ENCODE data around the gene EEF1AKMT3.

Gene EEF1AKMT3

GRCh38 chr12:57760347-57760982 is 11.9 kb upstream of the EEF1AKMT3 start:
- in situ Hi-C loops (cut with HindIII; ENCODE audit: low sequenced_read_pairs) = no loop called here
- no peak overlapping the region for H3K4me3 ChIP-seq (ENCODE audit: low read depth, low read length)
- TF ChIP-seq, protein P1, sequence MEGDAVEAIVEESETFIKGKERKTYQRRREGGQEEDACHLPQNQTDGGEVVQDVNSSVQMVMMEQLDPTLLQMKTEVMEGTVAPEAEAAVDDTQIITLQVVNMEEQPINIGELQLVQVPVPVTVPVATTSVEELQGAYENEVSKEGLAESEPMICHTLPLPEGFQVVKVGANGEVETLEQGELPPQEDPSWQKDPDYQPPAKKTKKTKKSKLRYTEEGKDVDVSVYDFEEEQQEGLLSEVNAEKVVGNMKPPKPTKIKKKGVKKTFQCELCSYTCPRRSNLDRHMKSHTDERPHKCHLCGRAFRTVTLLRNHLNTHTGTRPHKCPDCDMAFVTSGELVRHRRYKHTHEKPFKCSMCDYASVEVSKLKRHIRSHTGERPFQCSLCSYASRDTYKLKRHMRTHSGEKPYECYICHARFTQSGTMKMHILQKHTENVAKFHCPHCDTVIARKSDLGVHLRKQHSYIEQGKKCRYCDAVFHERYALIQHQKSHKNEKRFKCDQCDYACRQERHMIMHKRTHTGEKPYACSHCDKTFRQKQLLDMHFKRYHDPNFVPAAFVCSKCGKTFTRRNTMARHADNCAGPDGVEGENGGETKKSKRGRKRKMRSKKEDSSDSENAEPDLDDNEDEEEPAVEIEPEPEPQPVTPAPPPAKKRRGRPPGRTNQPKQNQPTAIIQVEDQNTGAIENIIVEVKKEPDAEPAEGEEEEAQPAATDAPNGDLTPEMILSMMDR (IDR thresholded peaks at IDR 0.05; ENCODE audit: low read depth, low read length) = no peak
- DNase-seq (ENCODE audit: low read depth, low spot score) = no peak

GRCh38 chr12:57761391-57761998 is 10.9 kb upstream of the EEF1AKMT3 start:
- no peak overlapping the region for H3K4me3 ChIP-seq (ENCODE audit: low read depth, low read length)
- DNase-seq (ENCODE audit: low read depth, low spot score) = no peak
- in situ Hi-C loops (cut with HindIII; ENCODE audit: low sequenced_read_pairs) = no loop called here
- TF ChIP-seq, protein P1 (IDR thresholded peaks at IDR 0.05; ENCODE audit: low read depth, low read length) = no peak

DNA sequence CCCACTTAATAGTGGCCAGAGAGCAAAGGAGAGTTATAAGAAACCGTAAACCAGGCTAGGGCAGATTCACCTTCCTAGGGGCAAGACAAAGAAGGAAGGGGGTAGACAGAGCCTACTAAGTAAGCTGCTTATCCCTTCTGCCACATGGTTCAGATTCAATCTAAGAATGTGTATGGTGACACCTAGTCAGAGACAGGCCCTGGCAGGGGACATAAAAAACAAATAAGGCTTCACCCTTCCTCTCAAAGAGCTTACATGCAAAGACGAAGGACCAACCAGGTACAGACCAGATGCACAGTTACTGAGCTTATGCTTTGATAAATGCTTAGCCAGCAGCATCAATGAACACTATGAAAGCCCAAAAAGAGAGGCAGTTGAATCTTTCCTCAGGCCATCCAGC is 10.0 kb upstream of the EEF1AKMT3 start:
- H3K4me3 ChIP-seq (ENCODE audit: low read depth, low read length) = no peak overlapping the region
- TF ChIP-seq, protein P1 (IDR thresholded peaks at IDR 0.05; ENCODE audit: low read depth, low read length) = no peak

DNA sequence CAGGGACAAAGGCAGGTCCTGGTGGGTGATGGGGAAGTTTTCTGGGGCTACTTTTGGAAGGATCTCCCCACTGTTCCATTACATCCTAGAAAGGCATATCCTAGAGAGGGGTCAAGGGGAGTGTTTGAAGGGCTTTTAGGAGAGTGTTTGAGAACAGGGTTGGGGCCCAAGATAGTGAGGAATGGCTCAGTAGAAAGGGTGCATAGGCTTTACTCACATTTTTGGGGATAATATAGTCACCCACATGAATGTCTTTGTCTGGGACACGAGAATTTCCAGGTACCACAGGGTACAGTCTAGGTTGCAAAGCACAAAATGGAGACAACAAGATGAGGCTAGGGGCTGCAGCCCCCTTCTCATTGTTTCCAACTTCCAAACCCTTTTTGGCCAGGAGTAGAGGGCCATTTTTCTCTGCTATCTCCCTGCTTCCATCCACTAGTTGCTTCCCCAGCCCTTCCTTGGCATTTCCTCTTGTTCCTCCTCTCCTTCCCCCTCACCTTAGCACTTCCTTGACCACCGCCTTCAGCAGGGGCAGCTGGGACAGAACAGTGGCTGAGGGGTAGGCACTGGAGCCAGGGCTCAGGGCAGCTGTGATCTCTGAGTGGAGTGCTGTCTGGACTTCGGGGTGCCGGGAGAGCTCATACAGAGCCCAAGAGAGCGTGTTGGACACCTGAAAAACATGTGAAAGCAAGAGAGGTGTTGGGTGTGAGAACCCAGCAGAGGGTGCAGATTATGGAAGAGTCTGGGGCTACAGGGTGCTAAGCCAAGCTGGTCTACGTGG is 8.3 kb upstream of the EEF1AKMT3 start:
- DNase-seq (ENCODE audit: low read depth, low spot score) = no peak
- TF ChIP-seq, protein P1 (IDR thresholded peaks at IDR 0.05; ENCODE audit: low read depth, low read length) = no peak
- in situ Hi-C loops (cut with HindIII; ENCODE audit: low sequenced_read_pairs) = no loop called here
- no peak overlapping the region for H3K4me3 ChIP-seq (ENCODE audit: low read depth, low read length)

More for the DNA sequence above, 10.0 kb upstream of the EEF1AKMT3 start:
- no peak for DNase-seq (ENCODE audit: low read depth, low spot score)
- in situ Hi-C loops (cut with HindIII; ENCODE audit: low sequenced_read_pairs) = no loop called here

DNA sequence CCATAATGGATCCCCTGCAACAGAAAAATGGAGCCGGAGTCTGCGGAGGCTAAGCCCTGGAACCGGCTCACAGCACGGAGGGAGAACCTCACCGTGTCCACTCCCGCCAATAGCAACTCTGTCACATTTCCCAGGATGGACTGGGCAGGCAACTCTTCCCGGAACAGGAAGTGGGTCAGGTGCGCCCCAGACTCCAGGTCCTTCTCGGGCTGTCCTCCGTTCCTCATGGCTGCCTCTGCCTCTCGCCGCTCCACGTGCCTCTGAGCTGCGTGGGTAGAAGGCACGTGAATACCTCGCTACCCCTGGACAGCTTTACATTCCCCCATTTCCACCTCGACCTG is 7.8 kb upstream of the EEF1AKMT3 start:
- no peak for DNase-seq (ENCODE audit: low read depth, low spot score)
- TF ChIP-seq, protein P1 (IDR thresholded peaks at IDR 0.05; ENCODE audit: low read depth, low read length) = no peak
- H3K4me3 ChIP-seq (ENCODE audit: low read depth, low read length) = no peak overlapping the region
- in situ Hi-C loops (cut with HindIII; ENCODE audit: low sequenced_read_pairs) = no loop called here

DNA sequence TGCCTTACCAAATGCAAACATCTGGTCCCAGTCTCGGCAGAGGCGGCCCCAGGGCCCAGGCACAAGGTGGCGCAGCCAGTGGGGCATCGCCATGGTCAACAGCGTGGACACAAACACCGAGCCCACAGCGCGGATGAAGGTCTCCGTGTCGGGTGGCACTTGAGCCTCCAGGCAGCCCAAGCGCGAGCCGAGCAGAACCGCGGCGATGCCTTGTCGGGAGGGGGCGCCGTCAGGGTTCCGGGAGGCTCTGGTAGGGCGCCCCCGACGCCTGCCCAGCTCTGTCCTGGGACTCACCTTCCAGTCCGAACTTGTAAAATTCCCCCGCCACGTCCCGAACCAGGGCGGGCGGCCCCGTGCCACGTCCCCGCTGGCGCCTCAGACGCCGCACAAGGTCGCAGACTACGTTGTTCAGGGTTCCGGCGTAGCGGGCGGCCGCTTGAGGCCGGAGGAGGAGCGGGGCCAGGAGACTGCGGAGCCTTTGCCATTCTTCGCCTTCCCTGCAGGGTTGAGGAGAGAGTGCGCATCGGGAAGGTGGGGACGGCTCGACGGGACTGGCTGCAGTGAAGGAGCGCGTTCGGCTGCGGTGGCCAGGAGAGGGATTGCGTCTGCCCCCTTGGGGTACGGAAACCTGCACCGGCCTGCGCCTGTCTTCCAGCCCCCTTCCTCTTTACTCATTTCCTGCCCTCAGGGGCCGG is 7.3 kb upstream of the EEF1AKMT3 start:
- DNase-seq (ENCODE audit: low read depth, low spot score) = no peak
- in situ Hi-C loops (cut with HindIII; ENCODE audit: low sequenced_read_pairs) = no loop called here
- TF ChIP-seq, protein P1 (IDR thresholded peaks at IDR 0.05; ENCODE audit: low read depth, low read length) = peak; percentile 45
- peak overlapping the region; percentile 17 for H3K4me3 ChIP-seq (ENCODE audit: low read depth, low read length)

Measured in astrocyte of the spinal cord (primary cell).